ENCODE measurements around the gene MSMP.

The MSMP gene

GRCh38 chr9:35771075-35771433 is 17.0 kb upstream of the MSMP start:
- no peak overlapping the region for H3K4me3 ChIP-seq (ENCODE audit: low read depth, low read length)
- no peak overlapping the region for H3K27ac ChIP-seq (ENCODE audit: low read depth, low read length)
- no peaks in the 10 kb centered on the region for H3K9me3 ChIP-seq (ENCODE audit: control insufficient read depth, insufficient read depth, low read depth, low read length)
- no peak overlapping the region for H3K9ac ChIP-seq (ENCODE audit: low read length)
- peaks cover 13% of the 10 kb centered on the region for H3K4me1 ChIP-seq (ENCODE audit: control insufficient read depth, insufficient read depth, low read length)
- H3K27me3 ChIP-seq (ENCODE audit: control insufficient read depth, insufficient read depth, low read length) = no peaks in the 10 kb centered on the region
- no peaks in the 10 kb centered on the region for H3K36me3 ChIP-seq (ENCODE audit: control insufficient read depth, insufficient read depth, low read length)

GRCh38 chr9:35769763-35770162 is 15.7 kb upstream of the MSMP start:
- Histone ChIP-seq H3K4me1 (ENCODE audit: control insufficient read depth, insufficient read depth, low read length) (peaks cover under 1% of the 10 kb centered on the region; the same call in 1 of the 2 replicates), H3K36me3 (ENCODE audit: control insufficient read depth, insufficient read depth, low read length) (no peaks in the 10 kb centered on the region), H3K9me3 (ENCODE audit: control insufficient read depth, insufficient read depth, low read depth, low read length) (no peaks in the 10 kb centered on the region), H3K27me3 (ENCODE audit: control insufficient read depth, insufficient read depth, low read length) (no peaks in the 10 kb centered on the region), H3K9ac (ENCODE audit: low read length) (no peak overlapping the region), H3K4me3 (ENCODE audit: low read depth, low read length) (no peak overlapping the region), H3K27ac (ENCODE audit: low read depth, low read length) (no peak overlapping the region)

DNA sequence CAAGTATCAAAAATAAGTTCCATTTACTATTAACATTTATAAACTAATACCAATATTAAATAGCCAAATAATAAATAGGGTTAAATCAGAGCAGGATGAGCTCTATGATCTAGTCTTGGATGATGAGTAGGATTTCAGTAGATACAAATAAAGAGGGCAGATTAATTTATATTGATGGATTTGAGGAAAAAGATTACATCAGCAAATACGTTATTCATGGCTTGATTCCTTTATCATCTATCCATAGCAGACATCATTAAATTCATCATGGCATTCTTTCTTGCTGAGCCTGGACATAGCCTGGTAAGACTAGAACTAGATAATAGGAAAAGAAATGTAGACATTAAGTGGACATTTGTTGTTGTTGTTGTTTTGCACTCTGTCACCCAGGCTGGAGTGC is 13.4 kb upstream of the MSMP start:
- Histone ChIP-seq H3K4me1 (ENCODE audit: control insufficient read depth, insufficient read depth, low read length) (no peaks in the 10 kb centered on the region), H3K27me3 (ENCODE audit: control insufficient read depth, insufficient read depth, low read length) (no peaks in the 10 kb centered on the region), H3K27ac (ENCODE audit: low read depth, low read length) (no peak overlapping the region), H3K9ac (ENCODE audit: low read length) (no peak overlapping the region), H3K4me3 (ENCODE audit: low read depth, low read length) (no peak overlapping the region), H3K9me3 (ENCODE audit: control insufficient read depth, insufficient read depth, low read depth, low read length) (no peaks in the 10 kb centered on the region), H3K36me3 (ENCODE audit: control insufficient read depth, insufficient read depth, low read length) (no peaks in the 10 kb centered on the region)

GRCh38 chr9:35766997-35767396 is 12.9 kb upstream of the MSMP start:
- H3K4me1 ChIP-seq (ENCODE audit: control insufficient read depth, insufficient read depth, low read length) = no peaks in the 10 kb centered on the region
- H3K36me3 ChIP-seq (ENCODE audit: control insufficient read depth, insufficient read depth, low read length) = no peaks in the 10 kb centered on the region
- no peaks in the 10 kb centered on the region for H3K9me3 ChIP-seq (ENCODE audit: control insufficient read depth, insufficient read depth, low read depth, low read length)
- H3K9ac ChIP-seq (ENCODE audit: low read length) = no peak overlapping the region
- no peak overlapping the region for H3K27ac ChIP-seq (ENCODE audit: low read depth, low read length)
- no peaks in the 10 kb centered on the region for H3K27me3 ChIP-seq (ENCODE audit: control insufficient read depth, insufficient read depth, low read length)
- H3K4me3 ChIP-seq (ENCODE audit: low read depth, low read length) = no peak overlapping the region

GRCh38 chr9:35763803-35764202 is 9.7 kb upstream of the MSMP start:
- H3K9ac ChIP-seq (ENCODE audit: low read length) = no peak overlapping the region
- peaks cover 4% of the 10 kb centered on the region; the same call in 1 of the 2 replicates for H3K36me3 ChIP-seq (ENCODE audit: control insufficient read depth, insufficient read depth, low read length)
- no peaks in the 10 kb centered on the region for H3K27me3 ChIP-seq (ENCODE audit: control insufficient read depth, insufficient read depth, low read length)
- H3K4me1 ChIP-seq (ENCODE audit: control insufficient read depth, insufficient read depth, low read length) = no peaks in the 10 kb centered on the region
- no peaks in the 10 kb centered on the region for H3K9me3 ChIP-seq (ENCODE audit: control insufficient read depth, insufficient read depth, low read depth, low read length)
- no peak overlapping the region for H3K27ac ChIP-seq (ENCODE audit: low read depth, low read length)
- no peak overlapping the region for H3K4me3 ChIP-seq (ENCODE audit: low read depth, low read length)

- H3K27me3 ChIP-seq (ENCODE audit: control insufficient read depth, insufficient read depth, low read length) = no peaks in the 10 kb centered on the region
- peaks cover 4% of the 10 kb centered on the region; the same call in 1 of the 2 replicates for H3K36me3 ChIP-seq (ENCODE audit: control insufficient read depth, insufficient read depth, low read length)
- no peak overlapping the region for H3K9ac ChIP-seq (ENCODE audit: low read length)
- H3K4me3 ChIP-seq (ENCODE audit: low read depth, low read length) = no peak overlapping the region
- no peaks in the 10 kb centered on the region for H3K4me1 ChIP-seq (ENCODE audit: control insufficient read depth, insufficient read depth, low read length)
- H3K9me3 ChIP-seq (ENCODE audit: control insufficient read depth, insufficient read depth, low read depth, low read length) = no peaks in the 10 kb centered on the region
- H3K27ac ChIP-seq (ENCODE audit: low read depth, low read length) = no peak overlapping the region
Observed at GRCh38 chr9:35763181-35763580, 9.1 kb upstream of the MSMP start.

DNA sequence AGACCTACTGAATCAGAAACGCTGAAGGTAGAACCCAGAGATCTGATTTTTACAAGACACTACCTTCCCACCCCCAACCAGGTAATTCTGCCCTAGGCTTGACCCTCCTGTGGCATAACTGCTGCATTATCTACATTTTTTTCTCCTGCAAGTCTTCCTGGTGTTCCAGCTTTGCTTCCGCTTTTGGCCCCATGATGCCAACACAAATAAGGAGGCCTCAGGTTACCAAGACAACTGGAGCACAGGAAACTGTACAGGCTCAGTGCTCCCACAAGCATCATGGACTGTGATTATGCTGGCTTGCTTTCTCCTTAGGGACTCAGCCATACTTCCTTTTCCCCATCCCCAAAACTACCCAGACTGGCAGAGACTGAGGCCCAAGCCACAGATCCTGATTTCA is 6.6 kb upstream of the MSMP start:
- Histone ChIP-seq H3K36me3 (ENCODE audit: control insufficient read depth, insufficient read depth, low read length) (peaks cover 4% of the 10 kb centered on the region; the same call in 1 of the 2 replicates), H3K9ac (ENCODE audit: low read length) (no peak overlapping the region), H3K27ac (ENCODE audit: low read depth, low read length) (no peak overlapping the region), H3K4me1 (ENCODE audit: control insufficient read depth, insufficient read depth, low read length) (peaks cover 4% of the 10 kb centered on the region; the same call in 1 of the 2 replicates), H3K4me3 (ENCODE audit: low read depth, low read length) (no peak overlapping the region), H3K27me3 (ENCODE audit: control insufficient read depth, insufficient read depth, low read length) (no peaks in the 10 kb centered on the region), H3K9me3 (ENCODE audit: control insufficient read depth, insufficient read depth, low read depth, low read length) (no peaks in the 10 kb centered on the region)

GRCh38 chr9:35759795-35760194 is 5.7 kb upstream of the MSMP start:
- Histone ChIP-seq H3K9me3 (ENCODE audit: control insufficient read depth, insufficient read depth, low read depth, low read length) (no peaks in the 10 kb centered on the region), H3K4me1 (ENCODE audit: control insufficient read depth, insufficient read depth, low read length) (peaks cover 4% of the 10 kb centered on the region; the same call in 1 of the 2 replicates), H3K9ac (ENCODE audit: low read length) (no peak overlapping the region)

GRCh38 chr9:35758475-35759050 is 4.5 kb upstream of the MSMP start:
- H3K27ac ChIP-seq (ENCODE audit: low read depth, low read length) = no peak overlapping the region
- H3K27me3 ChIP-seq (ENCODE audit: control insufficient read depth, insufficient read depth, low read length) = no peaks in the 10 kb centered on the region
- H3K9ac ChIP-seq (ENCODE audit: low read length) = no peak overlapping the region
- peaks cover 13% of the 10 kb centered on the region for H3K36me3 ChIP-seq (ENCODE audit: control insufficient read depth, insufficient read depth, low read length)
- peaks cover 4% of the 10 kb centered on the region; the same call in 1 of the 2 replicates for H3K4me1 ChIP-seq (ENCODE audit: control insufficient read depth, insufficient read depth, low read length)
- H3K9me3 ChIP-seq (ENCODE audit: control insufficient read depth, insufficient read depth, low read depth, low read length) = no peaks in the 10 kb centered on the region
- H3K4me3 ChIP-seq (ENCODE audit: low read depth, low read length) = no peak overlapping the region

More at GRCh38 chr9:35759795-35760194, 5.7 kb upstream of the MSMP start:
- Histone ChIP-seq H3K36me3 (ENCODE audit: control insufficient read depth, insufficient read depth, low read length) (peaks cover 6% of the 10 kb centered on the region; the same call in 1 of the 2 replicates), H3K27me3 (ENCODE audit: control insufficient read depth, insufficient read depth, low read length) (no peaks in the 10 kb centered on the region), H3K27ac (ENCODE audit: low read depth, low read length) (no peak overlapping the region), H3K4me3 (ENCODE audit: low read depth, low read length) (no peak overlapping the region)

DNA sequence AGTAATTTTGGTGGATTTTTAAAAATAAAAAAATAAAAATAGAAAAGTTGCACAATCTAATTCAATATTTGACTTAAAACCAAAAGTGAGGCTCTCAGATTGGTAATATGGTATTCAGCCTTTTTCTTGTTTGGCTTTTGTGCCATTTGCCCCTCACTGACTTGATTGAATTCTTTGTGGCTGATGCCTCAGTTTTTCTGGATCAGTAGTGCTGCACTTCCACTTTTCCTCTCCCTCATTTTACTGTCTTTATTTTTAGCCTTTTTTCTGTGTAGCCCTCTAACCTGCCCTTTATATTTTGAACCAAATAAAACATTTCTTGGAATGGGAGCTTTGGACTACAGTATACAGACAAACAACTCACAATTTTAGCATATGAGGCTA is 3.8 kb upstream of the MSMP start:
- peak overlapping the region; percentile 71 for H3K4me3 ChIP-seq (ENCODE audit: low read depth, low read length)
- H3K4me1 ChIP-seq (ENCODE audit: control insufficient read depth, insufficient read depth, low read length) = peaks cover 4% of the 10 kb centered on the region; the same call in 1 of the 2 replicates
- H3K36me3 ChIP-seq (ENCODE audit: control insufficient read depth, insufficient read depth, low read length) = peaks cover 20% of the 10 kb centered on the region
- no peaks in the 10 kb centered on the region for H3K9me3 ChIP-seq (ENCODE audit: control insufficient read depth, insufficient read depth, low read depth, low read length)
- H3K9ac ChIP-seq (ENCODE audit: low read length) = no peak overlapping the region
- H3K27me3 ChIP-seq (ENCODE audit: control insufficient read depth, insufficient read depth, low read length) = no peaks in the 10 kb centered on the region
- no peak overlapping the region for H3K27ac ChIP-seq (ENCODE audit: low read depth, low read length)

- peak overlapping the region; percentile 76 for H3K9ac ChIP-seq (ENCODE audit: low read length)
- no peaks in the 10 kb centered on the region for H3K9me3 ChIP-seq (ENCODE audit: control insufficient read depth, insufficient read depth, low read depth, low read length)
- peak overlapping the region; percentile 66 for H3K27ac ChIP-seq (ENCODE audit: low read depth, low read length)
- peaks cover 26% of the 10 kb centered on the region for H3K36me3 ChIP-seq (ENCODE audit: control insufficient read depth, insufficient read depth, low read length)
- H3K4me1 ChIP-seq (ENCODE audit: control insufficient read depth, insufficient read depth, low read length) = peaks cover 4% of the 10 kb centered on the region; the same call in 1 of the 2 replicates
- no peaks in the 10 kb centered on the region for H3K27me3 ChIP-seq (ENCODE audit: control insufficient read depth, insufficient read depth, low read length)
- peak overlapping the region; percentile 71 for H3K4me3 ChIP-seq (ENCODE audit: low read depth, low read length)
Observed at GRCh38 chr9:35757226-35757891, 3.3 kb upstream of the MSMP start.
